ENCODE data around the gene E2F2. TPM values are rescaled to one million over a fixed set of nuclear protein-coding genes. Genes with fewer than 3 reads are reported as not detected.

The E2F2 gene
- total and polyA plus RNA-seq, 2 of the 13 experiments (the other 11 are each of a cell fraction or from before 2014, with no cell fraction given) = 0.65 to 6.6 TPM

- peak; percentile 64 for TF ChIP-seq UBTF (CRISPR knock-in tag; IDR thresholded peaks at IDR 0.05)
- no peak for TF ChIP-seq ZBTB1 (CRISPR knock-in tag; IDR thresholded peaks at IDR 0.05; ENCODE audit: borderline replicate concordance)
- no peak for TF ChIP-seq MED13 (CRISPR knock-in tag; IDR thresholded peaks at IDR 0.05)
- TF ChIP-seq, protein P1, sequence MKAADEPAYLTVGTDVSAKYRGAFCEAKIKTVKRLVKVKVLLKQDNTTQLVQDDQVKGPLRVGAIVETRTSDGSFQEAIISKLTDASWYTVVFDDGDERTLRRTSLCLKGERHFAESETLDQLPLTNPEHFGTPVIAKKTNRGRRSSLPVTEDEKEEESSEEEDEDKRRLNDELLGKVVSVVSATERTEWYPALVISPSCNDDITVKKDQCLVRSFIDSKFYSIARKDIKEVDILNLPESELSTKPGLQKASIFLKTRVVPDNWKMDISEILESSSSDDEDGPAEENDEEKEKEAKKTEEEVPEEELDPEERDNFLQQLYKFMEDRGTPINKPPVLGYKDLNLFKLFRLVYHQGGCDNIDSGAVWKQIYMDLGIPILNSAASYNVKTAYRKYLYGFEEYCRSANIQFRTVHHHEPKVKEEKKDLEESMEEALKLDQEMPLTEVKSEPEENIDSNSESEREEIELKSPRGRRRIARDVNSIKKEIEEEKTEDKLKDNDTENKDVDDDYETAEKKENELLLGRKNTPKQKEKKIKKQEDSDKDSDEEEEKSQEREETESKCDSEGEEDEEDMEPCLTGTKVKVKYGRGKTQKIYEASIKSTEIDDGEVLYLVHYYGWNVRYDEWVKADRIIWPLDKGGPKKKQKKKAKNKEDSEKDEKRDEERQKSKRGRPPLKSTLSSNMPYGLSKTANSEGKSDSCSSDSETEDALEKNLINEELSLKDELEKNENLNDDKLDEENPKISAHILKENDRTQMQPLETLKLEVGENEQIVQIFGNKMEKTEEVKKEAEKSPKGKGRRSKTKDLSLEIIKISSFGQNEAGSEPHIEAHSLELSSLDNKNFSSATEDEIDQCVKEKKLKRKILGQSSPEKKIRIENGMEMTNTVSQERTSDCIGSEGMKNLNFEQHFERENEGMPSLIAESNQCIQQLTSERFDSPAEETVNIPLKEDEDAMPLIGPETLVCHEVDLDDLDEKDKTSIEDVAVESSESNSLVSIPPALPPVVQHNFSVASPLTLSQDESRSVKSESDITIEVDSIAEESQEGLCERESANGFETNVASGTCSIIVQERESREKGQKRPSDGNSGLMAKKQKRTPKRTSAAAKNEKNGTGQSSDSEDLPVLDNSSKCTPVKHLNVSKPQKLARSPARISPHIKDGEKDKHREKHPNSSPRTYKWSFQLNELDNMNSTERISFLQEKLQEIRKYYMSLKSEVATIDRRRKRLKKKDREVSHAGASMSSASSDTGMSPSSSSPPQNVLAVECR (CRISPR knock-in tag; IDR thresholded peaks at IDR 0.05; ENCODE audit: borderline replicate concordance) = peak; percentile 81; the same call in 1 of the 2 replicates
- TF ChIP-seq ZNF251 (CRISPR knock-in tag; IDR thresholded peaks at IDR 0.05) = no peak
- TF ChIP-seq KAT8 (CRISPR knock-in tag; IDR thresholded peaks at IDR 0.05) = peak; percentile 75; the same call in 1 of the 2 replicates
- no peak for TF ChIP-seq TERF1 (CRISPR knock-in tag; IDR thresholded peaks at IDR 0.05)
- TF ChIP-seq ZBTB7B (CRISPR knock-in tag; IDR thresholded peaks at IDR 0.05) = peak; percentile 79
- peak; percentile 88 for TF ChIP-seq ZNF350 (CRISPR knock-in tag; IDR thresholded peaks at IDR 0.05; ENCODE audit: borderline replicate concordance, low read depth)
- no peak for TF ChIP-seq SMARCC2 (IDR thresholded peaks at IDR 0.05)
- TF ChIP-seq JUND (CRISPR knock-in tag; IDR thresholded peaks at IDR 0.05) = no peak
- peak; percentile 34; the same call in 1 of the 2 replicates for TF ChIP-seq RERE (CRISPR knock-in tag; IDR thresholded peaks at IDR 0.05; ENCODE audit: low read depth)
- no peak for TF ChIP-seq NFE2L2 (IDR thresholded peaks at IDR 0.05; ENCODE audit: low read length)
These were observed 52.0 kb downstream of the E2F2 start (continued) for GRCh38 chr1:23478896-23479665.

All from HepG2 (cell line).